HG02588 (cell line): ENCODE data around the gene ACACB.

Experiments
- ATAC-seq: cut with Tn5 transposase; IDR thresholded peaks from one replicate; pipeline ENCODE4 v1.9.1; 2021; ENCODE audit warnings: mild to moderate bottlenecking, moderate library complexity; ENCODE audit not compliant: unreplicated experiment

Gene ACACB

GRCh38 chr12:109247831-109248654, 131.7 kb downstream of the ACACB start:
- no peak for ATAC-seq

GRCh38 chr12:109250523-109250922, 134.1 kb downstream of the ACACB start:
- ATAC-seq, result no peak

GRCh38 chr12:109252799-109253198, 136.4 kb downstream of the ACACB start:
- ATAC-seq, result no peak

- ATAC-seq, result no peak
These were observed 137.6 kb downstream of the ACACB start for GRCh38 chr12:109253913-109254544.

- ATAC-seq, result no peak
These were observed 139.0 kb downstream of the ACACB start for GRCh38 chr12:109255377-109255776.

GRCh38 chr12:109256011-109256410, 139.6 kb downstream of the ACACB start:
- ATAC-seq, result no peak

GRCh38 chr12:109258201-109258600, 141.8 kb downstream of the ACACB start:
- ATAC-seq, result no peak

GRCh38 chr12:109258607-109259544, 142.5 kb downstream of the ACACB start:
- ATAC-seq, result no peak

- ATAC-seq, result no peak
These were observed 143.1 kb downstream of the ACACB start for GRCh38 chr12:109259545-109259895.

GRCh38 chr12:109261087-109261486, 144.7 kb downstream of the ACACB start:
- ATAC-seq, result no peak

GRCh38 chr12:109261939-109262338, 145.6 kb downstream of the ACACB start:
- ATAC-seq, result no peak

GRCh38 chr12:109263439-109263838, 147.1 kb downstream of the ACACB start:
- ATAC-seq, result no peak

GRCh38 chr12:109264095-109264942, 147.9 kb downstream of the ACACB start:
- no peak for ATAC-seq

GRCh38 chr12:109264943-109265650, 148.7 kb downstream of the ACACB start:
- ATAC-seq, result no peak

GRCh38 chr12:109266106-109266879, 149.9 kb downstream of the ACACB start:
- no peak for ATAC-seq

GRCh38 chr12:109267361-109267760, 151.0 kb downstream of the ACACB start:
- ATAC-seq, result no peak

- ATAC-seq, result no peak
These were observed 152.5 kb downstream of the ACACB start for GRCh38 chr12:109268896-109269295.

GRCh38 chr12:109269428-109269827, 153.0 kb downstream of the ACACB start:
- ATAC-seq, result no peak

- ATAC-seq, result no peak
These were observed 154.1 kb downstream of the ACACB start for GRCh38 chr12:109270494-109270893.
